Mesendoderm (in vitro differentiated cells): Measurements from ENCODE around the gene SLC17A4.

ENCODE experiments used
- DNase-seq: peaks from one replicate; pipeline ENCODE4 v3.0.0; 2013
- H2AK5ac ChIP-seq: 2 replicates; pipeline ENCODE4 v1.6.1; 2013; ENCODE audit warnings: low read length, inconsistent platforms
- H2BK120ac ChIP-seq: 2 replicates; pipeline ENCODE4 v1.6.1; 2013; ENCODE audit warnings: low read depth, mild to moderate bottlenecking, low read length, moderate library complexity, mixed read lengths
- H2BK15ac ChIP-seq: replicated peaks from 2 replicates; pipeline ENCODE4 v1.6.1; 2013; ENCODE audit warnings: low read depth, mild to moderate bottlenecking, moderate library complexity
- H2BK5ac ChIP-seq: 2 replicates; pipeline ENCODE4 v1.6.1; 2013; ENCODE audit warnings: low read length, inconsistent platforms
- H3K18ac ChIP-seq: 2 replicates; pipeline ENCODE4 v1.6.1; 2013; ENCODE audit warnings: mild to moderate bottlenecking, low read length, mixed read lengths
- H3K23ac ChIP-seq: one replicate; pipeline ENCODE4 v1.6.1; 2013; ENCODE audit warnings: low read length
- H3K27ac ChIP-seq: 2 replicates; pipeline ENCODE4 v1.5.1; 2013; ENCODE audit warnings: low read depth, mild to moderate bottlenecking, inconsistent platforms, low read length, moderate library complexity
- H3K27me3 ChIP-seq: 2 replicates; pipeline ENCODE4 v1.6.1; 2013; ENCODE audit warnings: low read length, control low read depth, mild to moderate bottlenecking, inconsistent platforms; ENCODE audit not compliant: insufficient read depth, poor library complexity
- H3K36me3 ChIP-seq: 2 replicates; pipeline ENCODE4 v1.6.1; 2013; ENCODE audit warnings: low read length, inconsistent platforms; ENCODE audit not compliant: control insufficient read depth, insufficient read depth
- H3K4ac ChIP-seq: one replicate; pipeline ENCODE4 v1.6.1; 2013; ENCODE audit warnings: low read depth, mild to moderate bottlenecking, low read length, moderate library complexity
- H3K4me1 ChIP-seq: 2 replicates; pipeline ENCODE4 v1.6.1; 2013; ENCODE audit warnings: low read depth, low read length, inconsistent platforms; ENCODE audit not compliant: control insufficient read depth
- H3K4me2 ChIP-seq: 2 replicates; pipeline ENCODE4 v1.6.1; 2013; ENCODE audit warnings: low read length
- H3K4me3 ChIP-seq: 2 replicates; pipeline ENCODE4 v1.5.1; 2013; ENCODE audit warnings: mild to moderate bottlenecking, low read length
- H3K56ac ChIP-seq: one replicate; pipeline ENCODE4 v1.6.1; 2013; ENCODE audit warnings: low read length
- H3K79me1 ChIP-seq: 2 replicates; pipeline ENCODE4 v1.6.1; 2013; ENCODE audit warnings: low read length, inconsistent platforms
- H3K79me2 ChIP-seq: 2 replicates; pipeline ENCODE4 v1.6.1; 2013; ENCODE audit warnings: mild to moderate bottlenecking, low read length; ENCODE audit not compliant: control insufficient read depth, insufficient read depth
- H3K9ac ChIP-seq: 2 replicates; pipeline ENCODE4 v1.6.1; 2013; ENCODE audit warnings: low read length, inconsistent platforms
- H4K5ac ChIP-seq: one replicate; pipeline ENCODE4 v1.6.1; 2013; ENCODE audit warnings: low read length
- H4K8ac ChIP-seq: one replicate; pipeline ENCODE4 v1.6.1; 2013; ENCODE audit warnings: low read depth, mild to moderate bottlenecking, control low read depth, low read length, moderate library complexity
- WGBS: extraction: QIAGEN DNeasy Blood & Tissue Kit; methylation state at CpG from one replicate; pipeline ENCODE4 v1.1.7; 2013; ENCODE audit warnings: low lambda C conversion rate, missing lambda C conversion rate; ENCODE audit not compliant: insufficient coverage; ENCODE audit errors: extremely low coverage; 5-methylcytosine and 5-hydroxymethylcytosine counted together

SLC17A4 gene

GRCh38 chr6:25753079-25753478, 1.5 kb upstream of the SLC17A4 start:
- Histone ChIP-seq H2BK5ac (no peak overlapping the region), H3K4me3 (no peak overlapping the region), H4K5ac (no peak overlapping the region), H3K18ac (no peak overlapping the region), H3K56ac (no peak overlapping the region), H3K9ac (no peak overlapping the region), H3K36me3 (no peaks in the 10 kb centered on the region), H2BK15ac (no peak overlapping the region), H3K79me1 (no peaks in the 10 kb centered on the region), H3K4me2 (no peak overlapping the region), H2BK120ac (no peak overlapping the region), H3K27ac (no peak overlapping the region), H2AK5ac (no peak overlapping the region), H3K4ac (no peak overlapping the region), H3K27me3 (no peaks in the 10 kb centered on the region), H3K4me1 (no peaks in the 10 kb centered on the region), H3K79me2 (no peaks in the 10 kb centered on the region), H4K8ac (no peak overlapping the region), H3K23ac (no peak overlapping the region)
- no peak for DNase-seq

GRCh38 chr6:25755483-25755882, 941 bp downstream of the SLC17A4 start:
- H2BK5ac ChIP-seq = no peak overlapping the region
- H3K56ac ChIP-seq = no peak overlapping the region
- H3K36me3 ChIP-seq = no peaks in the 10 kb centered on the region
- H3K18ac ChIP-seq = no peak overlapping the region
- no peak overlapping the region for H3K4me2 ChIP-seq
- no peak overlapping the region for H2BK120ac ChIP-seq
- no peak overlapping the region for H3K23ac ChIP-seq
- H3K9ac ChIP-seq = no peak overlapping the region
- H3K4me3 ChIP-seq = no peak overlapping the region
- H3K27me3 ChIP-seq = no peaks in the 10 kb centered on the region
- no CpG with 5 or more reads among the region's 1 CpG for WGBS
- H3K79me2 ChIP-seq = no peaks in the 10 kb centered on the region
- no peak overlapping the region for H2BK15ac ChIP-seq
- H4K5ac ChIP-seq = no peak overlapping the region
- no peak for DNase-seq
- no peak overlapping the region for H3K27ac ChIP-seq
- no peaks in the 10 kb centered on the region for H3K79me1 ChIP-seq
- no peak overlapping the region for H4K8ac ChIP-seq
- H3K4me1 ChIP-seq = no peaks in the 10 kb centered on the region
- H3K4ac ChIP-seq = no peak overlapping the region
- no peak overlapping the region for H2AK5ac ChIP-seq

DNA sequence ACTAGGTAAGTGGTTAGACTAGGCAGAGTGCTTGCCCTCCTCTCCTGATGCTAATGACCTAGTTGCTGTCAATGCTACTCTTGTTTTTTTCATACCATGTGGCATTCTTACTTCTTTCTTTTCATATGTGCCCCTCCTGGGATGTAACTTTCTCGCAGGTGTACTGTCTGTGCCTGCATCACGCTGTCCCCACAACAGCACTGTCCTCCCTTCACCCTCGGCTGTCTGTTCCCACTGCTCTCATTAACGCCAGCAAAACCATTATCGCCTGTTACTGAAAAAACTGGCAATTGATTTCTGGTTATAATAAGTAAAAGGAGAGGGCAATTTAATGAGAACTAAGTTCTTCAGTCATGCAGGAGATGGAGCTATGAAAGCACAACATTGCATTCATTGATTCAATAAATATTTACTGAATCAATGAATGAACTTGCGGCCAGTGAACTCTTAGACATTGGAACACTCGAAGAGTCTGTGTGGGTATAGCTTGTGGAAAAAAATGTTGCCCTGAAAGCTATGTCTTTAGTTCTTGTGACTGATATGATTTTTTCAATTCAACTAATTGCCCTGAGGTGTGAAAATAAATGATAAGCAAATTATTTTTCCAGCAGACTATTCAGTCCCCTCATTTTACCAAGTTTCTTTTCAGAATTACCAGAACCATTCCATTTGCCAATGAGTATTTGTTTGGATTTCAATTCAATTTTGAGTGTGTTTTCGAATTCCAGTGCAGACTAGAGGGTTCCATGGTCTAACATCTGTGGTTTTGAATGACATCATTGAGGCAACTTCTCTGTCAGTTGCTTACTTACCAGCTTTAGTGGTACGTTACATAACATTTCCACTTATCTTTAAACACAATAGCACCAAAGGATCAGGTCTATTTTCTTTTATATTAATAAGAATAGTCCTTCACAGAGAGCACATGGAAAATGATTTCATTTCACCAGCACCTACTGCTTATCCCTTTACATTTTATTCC, 2.1 kb downstream of the SLC17A4 start:
- Histone ChIP-seq H3K23ac (no peak overlapping the region), H3K36me3 (no peaks in the 10 kb centered on the region), H3K56ac (no peak overlapping the region), H2BK5ac (no peak overlapping the region), H3K4ac (no peak overlapping the region), H2AK5ac (no peak overlapping the region), H2BK120ac (no peak overlapping the region), H3K79me2 (no peaks in the 10 kb centered on the region), H3K4me3 (no peak overlapping the region), H3K9ac (no peak overlapping the region), H3K4me1 (no peaks in the 10 kb centered on the region), H3K4me2 (no peak overlapping the region), H2BK15ac (no peak overlapping the region), H4K8ac (no peak overlapping the region), H4K5ac (no peak overlapping the region), H3K18ac (no peak overlapping the region), H3K79me1 (no peaks in the 10 kb centered on the region), H3K27ac (no peak overlapping the region), H3K27me3 (no peaks in the 10 kb centered on the region)
- WGBS = no CpG with 5 or more reads among the region's 9 CpGs
- DNase-seq = no peak

GRCh38 chr6:25757936-25758642, 3.5 kb downstream of the SLC17A4 start:
- Histone ChIP-seq H3K4me1 (no peaks in the 10 kb centered on the region), H3K79me1 (no peaks in the 10 kb centered on the region), H3K79me2 (no peaks in the 10 kb centered on the region), H3K27me3 (no peaks in the 10 kb centered on the region), H3K4me2 (no peak overlapping the region), H3K36me3 (no peaks in the 10 kb centered on the region), H4K8ac (no peak overlapping the region), H3K18ac (no peak overlapping the region), H2BK5ac (no peak overlapping the region), H4K5ac (no peak overlapping the region), H2BK15ac (no peak overlapping the region), H3K4ac (no peak overlapping the region), H3K4me3 (no peak overlapping the region), H3K23ac (no peak overlapping the region), H2BK120ac (no peak overlapping the region), H2AK5ac (no peak overlapping the region), H3K56ac (no peak overlapping the region), H3K9ac (no peak overlapping the region), H3K27ac (no peak overlapping the region)
- DNase-seq = no peak
- WGBS = no CpG with 5 or more reads among the region's 6 CpGs

DNA sequence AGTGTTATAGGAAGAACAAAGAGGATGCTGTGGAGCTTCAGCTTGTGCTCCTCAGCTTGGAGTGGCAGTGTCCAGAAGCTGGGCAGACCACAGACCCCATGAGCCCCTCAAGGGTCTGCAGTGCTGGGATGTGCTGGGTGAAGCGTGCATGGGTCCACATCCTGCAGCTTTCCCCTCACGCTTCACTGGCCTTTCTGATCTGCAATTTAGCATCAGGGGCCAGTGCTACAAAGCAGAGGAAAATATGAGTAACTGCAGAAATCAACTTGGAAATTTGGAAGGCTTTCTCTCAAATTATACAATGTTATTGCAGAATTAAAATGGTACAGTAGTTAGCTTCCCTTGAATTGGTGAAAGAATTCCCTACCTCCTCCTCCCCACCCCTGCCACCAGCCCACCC, 10.1 kb downstream of the SLC17A4 start:
- H4K8ac ChIP-seq = no peak overlapping the region
- H3K18ac ChIP-seq = no peak overlapping the region
- H2BK120ac ChIP-seq = no peak overlapping the region
- H3K27ac ChIP-seq = no peak overlapping the region
- no peak overlapping the region for H3K56ac ChIP-seq
- no peak overlapping the region for H3K4ac ChIP-seq
- DNase-seq = no peak
- H3K27me3 ChIP-seq = no peaks in the 10 kb centered on the region
- no peak overlapping the region for H3K23ac ChIP-seq
- H3K4me3 ChIP-seq = no peak overlapping the region
- no CpG with 5 or more reads among the region's 2 CpGs for WGBS
- no peaks in the 10 kb centered on the region for H3K79me2 ChIP-seq
- H3K79me1 ChIP-seq = no peaks in the 10 kb centered on the region
- no peak overlapping the region for H3K9ac ChIP-seq
- no peak overlapping the region for H2BK5ac ChIP-seq
- no peak overlapping the region for H3K4me2 ChIP-seq
- H2AK5ac ChIP-seq = no peak overlapping the region
- no peak overlapping the region for H4K5ac ChIP-seq
- no peaks in the 10 kb centered on the region for H3K4me1 ChIP-seq
- H2BK15ac ChIP-seq = no peak overlapping the region
- H3K36me3 ChIP-seq = no peaks in the 10 kb centered on the region
